GM23338 (cell line): Measurements from ENCODE around the gene GRIN3A. TPM values are rescaled to one million over a fixed set of nuclear protein-coding genes. Genes with fewer than 3 reads are reported as not detected.

Experiments used
- ATAC-seq: fragments of 200-7000 bp; cut with Tn5 transposase; 3 replicates; pipeline ENCODE4 v1.9.1; 2020
- DNase-seq: peaks from one replicate; pipeline ENCODE4 v3.0.0-alpha.2; 2015; ENCODE audit warnings: low spot score
- H2AFZ ChIP-seq: fragments of 200-600 bp; sonication (generic); 2 replicates; pipeline ENCODE4 v1.8.0; 2016; ENCODE audit warnings: antibody characterized with exemption, mild to moderate bottlenecking, moderate library complexity
- H3F3A ChIP-seq: fragments of 200-600 bp; sonication (generic); replicated peaks from 2 replicates; pipeline ENCODE4 v1.8.0; 2017; ENCODE audit warnings: antibody characterized with exemption, mixed run types, low read depth
- H3K27ac ChIP-seq: fragments of 200-600 bp; sonication (generic); 2 replicates; pipeline ENCODE4 v1.6.1; 2016; ENCODE audit warnings: low read depth
- H3K27me3 ChIP-seq: fragments of 200-600 bp; sonication (generic); 2 replicates; pipeline ENCODE4 v1.8.0; 2016; ENCODE audit warnings: mild to moderate bottlenecking, mixed run types, moderate library complexity; ENCODE audit not compliant: insufficient read depth
- H3K36me3 ChIP-seq: fragments of 200-600 bp; sonication (generic); 2 replicates; pipeline ENCODE4 v1.8.0; 2016; ENCODE audit warnings: mild to moderate bottlenecking; ENCODE audit not compliant: insufficient read depth
- H3K4me1 ChIP-seq: fragments of 200-600 bp; sonication (generic); 2 replicates; pipeline ENCODE4 v1.8.0; 2016; ENCODE audit warnings: mild to moderate bottlenecking, moderate library complexity; ENCODE audit not compliant: insufficient read depth
- H3K4me2 ChIP-seq: fragments of 200-600 bp; sonication (generic); 2 replicates; pipeline ENCODE4 v1.7.1; 2017; ENCODE audit warnings: mixed run types
- H3K4me3 ChIP-seq: fragments of 200-600 bp; sonication (generic); 2 replicates; pipeline ENCODE4 v1.6.1; 2016; ENCODE audit warnings: mixed run types
- H3K79me2 ChIP-seq: fragments of 200-600 bp; sonication (generic); replicated peaks from 2 replicates; pipeline ENCODE4 v1.8.0; 2017; ENCODE audit warnings: mild to moderate bottlenecking; ENCODE audit not compliant: insufficient read depth
- H3K9me2 ChIP-seq: fragments of 200-600 bp; sonication (generic); 2 replicates; pipeline ENCODE4 v1.8.0; 2017; ENCODE audit not compliant: insufficient read depth
- H4K20me1 ChIP-seq: fragments of 200-600 bp; sonication (generic); replicated peaks from 2 replicates; pipeline ENCODE4 v1.8.0; 2017; ENCODE audit warnings: mild to moderate bottlenecking; ENCODE audit not compliant: insufficient read depth
- H3K27ac Mint-ChIP-seq: 2 replicates; pipeline ENCODE4 v1.8.0; 2020; ENCODE audit warnings: inconsistent platforms, mild to moderate bottlenecking, moderate library complexity, mixed read lengths
- H3K27me3 Mint-ChIP-seq: 3 replicates; pipeline ENCODE4 v1.8.0; 2022; ENCODE audit warnings: low read depth, mild to moderate bottlenecking, moderate library complexity, mixed read lengths, inconsistent platforms; ENCODE audit not compliant: insufficient read depth, poor library complexity
- H3K36me3 Mint-ChIP-seq: 3 replicates; pipeline ENCODE4 v1.8.0; 2021; ENCODE audit warnings: low read depth, mild to moderate bottlenecking, inconsistent platforms, moderate library complexity, mixed read lengths
- H3K4me1 Mint-ChIP-seq: 3 replicates; pipeline ENCODE4 v1.8.0; 2020; ENCODE audit warnings: mild to moderate bottlenecking, inconsistent platforms, mixed read lengths
- H3K4me3 Mint-ChIP-seq: 3 replicates; pipeline ENCODE4 v1.8.0; 2021; ENCODE audit warnings: moderate library complexity, mild to moderate bottlenecking, inconsistent platforms, mixed read lengths
- H3K9me3 Mint-ChIP-seq: 3 replicates; pipeline ENCODE4 v1.8.0; 2020; ENCODE audit warnings: moderate library complexity, mild to moderate bottlenecking, inconsistent platforms, mixed read lengths
- CTCF ChIP-seq, 2 experiments: fragments of 200-600 bp in 1 of 2; sonication (generic) in 1 of 2; conservative IDR thresholded peaks; 2 replicates each; pipeline versions ENCODE4 v1.5.1 to v1.6.1; 2016 to 2017; ENCODE audit warnings: antibody characterized with exemption in 2 of 2, low read depth in 2 of 2, mild to moderate bottlenecking in 2 of 2, moderate library complexity in 1 of 2
- ETS1 ChIP-seq: IDR thresholded peaks from 2 replicates; pipeline ENCODE4 v1.6.1; 2016; ENCODE audit warnings: antibody characterized with exemption
- EZH2phosphoT487 ChIP-seq: fragments of 200-600 bp; sonication (generic); IDR thresholded peaks from one replicate; pipeline ENCODE4 v1.8.1; 2018; ENCODE audit warnings: antibody characterized with exemption; ENCODE audit not compliant: unreplicated experiment
- JUNB ChIP-seq: IDR thresholded peaks from one replicate; pipeline ENCODE4 v1.6.1; 2016; ENCODE audit warnings: antibody characterized with exemption; ENCODE audit not compliant: unreplicated experiment
- NANOG ChIP-seq: IDR thresholded peaks from 2 replicates; pipeline ENCODE4 v1.6.1; 2016; ENCODE audit warnings: antibody characterized with exemption, borderline replicate concordance
- POLR2AphosphoS5 ChIP-seq: IDR thresholded peaks from 2 replicates; pipeline ENCODE4 v1.6.1; 2016; ENCODE audit warnings: antibody characterized with exemption, low read depth
- REST ChIP-seq: IDR thresholded peaks from one replicate; pipeline ENCODE4 v1.6.1; 2018; ENCODE audit warnings: antibody characterized with exemption; ENCODE audit not compliant: unreplicated experiment
- STAT1 ChIP-seq: IDR thresholded peaks from one replicate; pipeline ENCODE4 v1.6.1; 2016; ENCODE audit warnings: antibody characterized with exemption; ENCODE audit not compliant: unreplicated experiment
- ZNF114 ChIP-seq: fragments of 250-450 bp; sonication (Bioruptor Pico); IDR thresholded peaks from 2 replicates; pipeline ENCODE4 v1.5.0; 2020; ENCODE audit warnings: mild to moderate bottlenecking, moderate library complexity
- ZNF331 ChIP-seq: fragments of 250-450 bp; sonication (Bioruptor Pico); IDR thresholded peaks from 2 replicates; pipeline ENCODE4 v1.5.0; 2020; ENCODE audit warnings: low read depth, mild to moderate bottlenecking, moderate library complexity
- ZNF462 ChIP-seq: fragments of 250-450 bp; sonication (Bioruptor Pico); IDR thresholded peaks from 2 replicates; pipeline ENCODE4 v1.5.0; 2020; ENCODE audit warnings: mild to moderate bottlenecking, moderate library complexity
- polyA plus RNA-seq: library from polyadenylated mRNA; unstranded; fragments of >200 nt; fragmentation: Nextera tagmentation; extraction: Ambion mirVana; gene quantifications from 2 replicates; pipeline ENCODE4 v1.2.1, GENCODE V29; 2016
- total RNA-seq: library from RNA; depleted of rRNA; stranded (reverse); fragments of >200 nt; shearing (Covaris generic); gene quantifications from 2 replicates; pipeline ENCODE4 v1.2.3, GENCODE V29; 2014

Gene GRIN3A
- total and polyA plus RNA-seq, 2 experiments from 2014 or later, result 0.03 to 0.05 TPM

GRCh38 chr9:101592788-101593187 lies 145.7 kb downstream of the GRIN3A start:
- peaks cover 6% of the 10 kb centered on the region; the same call in 1 of the 2 replicates for H3K9me2 ChIP-seq

More at GRCh38 chr9:101592788-101593187, 145.7 kb downstream of the GRIN3A start:
- H3K4me1 Mint-ChIP-seq, result no peaks in the 10 kb centered on the region
- ATAC-seq (no peak), DNase-seq (no peak)
- Histone ChIP-seq H2AFZ (no peak overlapping the region), H3K4me1 (no peaks in the 10 kb centered on the region), H3K27ac (no peak overlapping the region), H3K4me2 (no peak overlapping the region), H3K36me3 (no peaks in the 10 kb centered on the region), H3K79me2 (no peaks in the 10 kb centered on the region), H3K4me3 (no peak overlapping the region), H3F3A (no peaks in the 10 kb centered on the region), H4K20me1 (no peaks in the 10 kb centered on the region), H3K27me3 (no peaks in the 10 kb centered on the region)
- H3K36me3 Mint-ChIP-seq, result no peaks in the 10 kb centered on the region
- H3K4me3 Mint-ChIP-seq, result no peak overlapping the region
- H3K9me3 Mint-ChIP-seq, result no peaks in the 10 kb centered on the region; the same call in 2 of the 3 replicates
- H3K27ac Mint-ChIP-seq, result no peak overlapping the region
- H3K27me3 Mint-ChIP-seq, result peaks cover 7% of the 10 kb centered on the region
- TF ChIP-seq ETS1 (no peak), EZH2phosphoT487 (no peak), ZNF114 (CRISPR knock-in tag) (no peak), REST (no peak), STAT1 (no peak), ZNF331 (no peak), NANOG (no peak), JUNB (no peak), POLR2AphosphoS5 (no peak), CTCF (conservative IDR thresholded peaks at IDR 0.05; ENCODE audit: low read depth in 2 of 2) (no peak), ZNF462 (CRISPR knock-in tag) (no peak)
